H7 (cell line): Measurements from ENCODE around the gene RSPO4. TPM values are rescaled to one million over a fixed set of nuclear protein-coding genes. Genes with fewer than 3 reads are reported as not detected.
A peak's percentile ranks its signal among the peaks of the same experiment; 100 is the strongest.
"Not testable (repeated sequence)": the region's sequence is repeated elsewhere in the genome, so short reads cannot be mapped to it uniquely, and the experiment has no call there.

Experiments
- DNase-seq: peaks from one replicate; pipeline ENCODE4 v3.0.0; 2012
- H3K27me3 ChIP-seq: 2 replicates; pipeline ENCODE4 v1.6.0; 2011; ENCODE audit warnings: mild to moderate bottlenecking, low read length; ENCODE audit not compliant: control insufficient read depth, insufficient read depth
- H3K36me3 ChIP-seq: replicated peaks from 2 replicates; pipeline ENCODE4 v1.5.1; 2011; ENCODE audit warnings: low read length; ENCODE audit not compliant: control insufficient read depth, insufficient read depth
- H3K4me3 ChIP-seq: 2 replicates; pipeline ENCODE4 v1.5.1; 2011; ENCODE audit warnings: low read depth, mild to moderate bottlenecking, control low read depth, low read length, moderate library complexity; ENCODE audit not compliant: insufficient read depth
- total RNA-seq: library from RNA; depleted of rRNA; stranded (reverse); fragments of >200 nt; shearing (Covaris generic); gene quantifications from 2 replicates; pipeline ENCODE4 v1.2.3, GENCODE V29; 2014; rRNA removed

The RSPO4 gene
- total RNA-seq: 0.35 and 1.4 TPM in 2 replicates

DNA sequence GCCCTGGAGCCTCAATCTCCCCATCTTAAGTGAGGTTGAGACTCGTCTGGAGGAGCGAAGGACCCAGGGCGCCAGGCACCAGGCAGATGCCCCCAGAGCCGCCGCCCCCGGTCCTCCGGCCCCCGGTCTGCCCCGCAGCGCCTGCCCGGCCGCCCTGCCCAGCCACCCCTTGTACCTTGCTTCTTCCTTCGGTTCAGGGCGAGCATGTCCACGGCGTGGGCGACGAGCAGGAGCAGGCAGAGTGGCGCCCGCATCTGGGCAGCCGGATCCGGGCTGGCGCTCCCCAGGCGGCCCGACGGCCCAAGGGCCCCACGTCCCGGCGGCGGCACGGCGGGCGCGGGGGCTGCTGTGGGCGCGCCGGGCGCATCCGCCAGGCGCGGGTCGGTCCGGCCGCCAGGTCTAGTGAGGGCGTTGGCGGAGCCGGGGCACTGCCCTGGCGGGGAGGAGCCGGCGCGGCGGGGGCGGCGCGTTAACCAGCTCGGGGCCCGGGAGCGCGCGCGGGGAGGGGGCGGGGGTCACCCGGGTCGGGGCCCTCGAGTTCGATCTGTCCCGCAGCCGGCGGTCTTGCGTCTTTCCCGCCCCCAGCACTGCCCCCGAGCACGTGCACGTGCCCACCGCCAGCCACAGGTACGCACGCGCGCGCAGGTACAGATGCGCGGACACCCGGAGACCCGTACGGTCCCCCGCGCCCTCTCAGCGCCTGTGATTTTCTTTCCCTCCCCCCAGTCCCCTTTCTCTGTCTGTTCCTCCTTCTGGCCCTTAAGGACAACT is at the start of gene RSPO4:
RSPO4 (minus strand) TSS at position 401 of the 771 bp plus-strand sequence; CDS start at position 254, 147 bp downstream.
- no peaks in the 10 kb centered on the region for H3K36me3 ChIP-seq
- H3K4me3 ChIP-seq: peak within 1 kb of the TSS; percentile 46
- H3K27me3 ChIP-seq: peaks cover 28% of the 10 kb centered on the region
- DNase-seq: peak; percentile 91

DNA sequence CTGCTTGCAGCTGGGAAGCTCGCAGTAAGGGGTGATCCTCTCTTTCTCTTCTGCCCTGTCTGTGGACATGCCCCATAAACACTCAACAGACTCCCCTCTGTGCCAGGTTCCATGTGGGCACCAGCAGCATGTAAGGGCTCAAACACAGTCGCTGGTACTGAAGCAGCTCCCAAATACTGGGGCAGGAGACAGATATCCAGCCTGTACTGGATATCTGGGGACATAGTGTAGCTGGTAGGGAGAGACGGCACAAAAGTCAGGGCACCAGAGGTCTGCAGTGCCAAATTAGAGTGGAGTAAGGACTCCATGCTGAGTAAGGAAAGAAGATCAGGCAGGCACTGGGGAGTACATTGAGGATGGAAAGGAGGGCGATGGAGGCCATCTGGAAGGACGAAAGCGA is 48.3 kb upstream of the RSPO4 start:
- no peak for DNase-seq
- no peaks in the 10 kb centered on the region for H3K27me3 ChIP-seq
- no peak overlapping the region for H3K4me3 ChIP-seq
- H3K36me3 ChIP-seq: no peaks in the 10 kb centered on the region

DNA sequence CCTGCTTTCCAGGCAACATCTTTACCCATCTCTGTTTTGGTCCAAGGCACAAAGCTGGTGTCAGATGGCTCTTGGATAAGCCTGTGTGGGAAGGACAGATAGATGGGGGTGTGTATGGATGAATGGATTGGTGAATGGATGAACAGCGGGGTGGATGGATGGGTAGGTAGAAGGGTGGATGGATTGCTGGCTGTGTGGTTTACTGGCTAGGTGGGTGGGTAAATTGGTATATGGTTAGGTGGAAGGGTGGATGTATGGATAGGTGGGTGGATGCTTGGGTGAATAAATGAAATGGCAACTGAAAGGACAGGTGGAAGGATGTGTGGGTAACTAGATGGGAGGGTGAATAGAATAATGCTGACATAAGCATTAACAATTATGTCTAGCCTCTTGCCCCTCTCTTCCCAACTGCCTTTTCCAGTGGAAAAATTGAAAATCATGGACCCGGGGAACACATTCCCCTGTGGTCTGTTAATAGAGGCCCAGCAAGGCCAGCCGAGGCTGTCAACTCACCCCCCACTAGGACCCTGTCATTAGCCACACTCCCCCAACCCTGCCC is 43.8 kb upstream of the RSPO4 start:
- no peak for DNase-seq
- H3K36me3 ChIP-seq: no peaks in the 10 kb centered on the region
- no peaks in the 10 kb centered on the region; the same call in 1 of the 2 replicates for H3K27me3 ChIP-seq
- no peak overlapping the region for H3K4me3 ChIP-seq

DNA sequence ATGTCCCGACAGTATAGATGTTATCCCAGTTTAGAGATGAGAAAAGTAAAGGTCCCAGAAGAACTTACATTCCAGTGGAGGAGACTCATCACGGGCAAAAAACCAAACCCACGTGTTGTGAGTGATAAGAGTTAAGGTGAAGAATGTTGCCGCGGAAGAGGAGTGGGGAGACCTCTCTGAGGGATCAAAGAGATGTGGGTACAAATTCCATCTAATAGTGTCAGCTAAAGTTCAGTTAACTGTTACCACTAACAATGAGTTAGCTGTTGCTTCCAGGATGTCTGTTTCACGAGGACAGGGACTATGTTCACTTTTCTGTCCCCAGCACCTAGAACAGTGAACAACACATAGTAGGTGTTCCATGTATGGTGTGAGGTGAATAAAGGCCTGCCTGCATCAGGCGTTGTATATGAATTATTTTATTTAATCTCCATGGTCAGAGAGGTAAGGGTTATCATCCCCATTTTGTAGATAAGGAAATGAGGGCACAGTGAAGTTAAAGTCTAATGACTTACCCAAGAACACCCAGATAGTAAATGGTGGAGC is 39.8 kb upstream of the RSPO4 start:
- DNase-seq: no peak
- Histone ChIP-seq H3K27me3 (no peaks in the 10 kb centered on the region; the same call in 1 of the 2 replicates), H3K36me3 (no peaks in the 10 kb centered on the region), H3K4me3 (no peak overlapping the region)

DNA sequence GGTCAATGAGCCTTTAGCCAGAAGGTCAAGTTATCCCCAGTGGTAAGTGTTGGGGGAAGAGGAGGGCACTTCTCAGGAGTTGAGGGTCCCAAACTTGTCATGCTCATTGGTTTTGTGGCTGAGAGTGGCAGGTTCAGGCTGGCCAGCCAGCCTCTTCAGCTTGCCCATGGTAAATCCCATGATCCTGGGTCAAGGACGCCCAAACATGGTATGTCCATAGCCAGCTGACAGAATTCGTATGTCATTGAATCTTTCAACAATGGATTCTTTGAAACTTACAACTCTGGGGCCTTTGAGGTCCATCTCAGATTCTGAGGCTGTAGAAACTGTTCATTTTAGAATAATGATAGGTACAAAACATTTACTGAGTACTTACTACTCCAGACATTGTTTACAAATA is 36.1 kb upstream of the RSPO4 start:
- Histone ChIP-seq H3K27me3 (no peaks in the 10 kb centered on the region; the same call in 1 of the 2 replicates), H3K36me3 (no peaks in the 10 kb centered on the region), H3K4me3 (no peak overlapping the region)
- DNase-seq: no peak

DNA sequence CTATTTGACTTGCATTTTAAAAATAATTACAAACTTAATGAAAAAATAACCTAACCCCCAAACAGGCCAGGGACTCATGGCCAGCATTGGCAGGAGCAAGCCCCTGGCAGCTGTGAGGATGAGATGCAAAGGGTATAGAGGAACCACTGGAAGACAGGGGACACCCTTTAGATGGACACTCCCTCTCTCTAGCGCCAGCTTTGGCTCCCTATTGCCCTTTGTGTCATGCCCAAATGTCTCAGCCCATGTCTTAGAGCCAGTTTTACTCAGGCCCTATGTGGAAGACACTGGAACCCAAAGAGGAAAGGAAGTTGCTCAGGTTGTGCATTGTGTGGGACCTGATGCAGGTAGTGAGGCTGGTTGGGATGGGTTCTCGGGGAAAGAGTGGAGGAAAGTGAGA is 34.9 kb upstream of the RSPO4 start:
- Histone ChIP-seq H3K27me3 (no peaks in the 10 kb centered on the region), H3K36me3 (no peaks in the 10 kb centered on the region), H3K4me3 (no peak overlapping the region)
- DNase-seq: no peak

DNA sequence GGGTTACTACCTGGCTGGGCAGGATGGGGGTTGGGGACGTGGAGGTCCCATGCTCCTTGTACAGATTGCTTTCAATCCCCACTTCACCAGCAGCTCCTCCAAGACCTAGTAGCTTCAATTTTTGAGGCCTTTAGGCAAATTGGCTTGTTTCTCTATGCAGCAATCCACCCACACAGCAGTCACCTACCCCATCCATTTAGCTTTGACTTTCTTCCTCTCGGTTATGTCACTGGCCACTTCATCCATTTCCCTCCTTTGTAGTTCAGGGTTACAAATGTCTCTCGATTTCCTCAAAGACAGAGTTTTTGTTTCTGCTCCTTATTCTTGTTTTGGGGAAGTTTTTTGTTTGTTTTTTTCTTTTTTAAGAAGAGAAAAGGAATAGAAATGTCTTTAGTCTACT is 33.4 kb upstream of the RSPO4 start:
- no peaks in the 10 kb centered on the region for H3K36me3 ChIP-seq

DNA sequence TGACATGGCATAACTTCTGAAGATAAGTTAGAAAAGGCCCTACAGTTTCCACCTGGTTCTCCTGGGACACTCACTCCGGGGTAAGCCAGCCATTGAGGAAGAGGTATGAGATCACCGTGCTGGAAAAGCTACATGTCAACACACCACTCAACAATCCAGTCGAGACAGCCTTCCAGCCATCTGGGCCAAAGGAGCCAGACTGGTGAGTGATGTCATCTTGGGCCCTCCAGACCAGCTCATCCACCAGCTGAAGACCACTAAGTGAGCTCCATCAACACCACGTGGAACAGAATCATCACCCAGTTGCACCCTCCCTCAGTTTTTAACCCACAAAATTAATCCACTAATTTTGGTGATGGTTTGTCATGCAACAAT is 32.3 kb upstream of the RSPO4 start:
- Histone ChIP-seq H3K36me3 (no peaks in the 10 kb centered on the region), H3K27me3 (no peaks in the 10 kb centered on the region), H3K4me3 (no peak overlapping the region)
- no peak for DNase-seq

More for the DNA sequence above, 33.4 kb upstream of the RSPO4 start:
- Histone ChIP-seq H3K27me3 (no peaks in the 10 kb centered on the region), H3K4me3 (no peak overlapping the region)
- DNase-seq: no peak

DNA sequence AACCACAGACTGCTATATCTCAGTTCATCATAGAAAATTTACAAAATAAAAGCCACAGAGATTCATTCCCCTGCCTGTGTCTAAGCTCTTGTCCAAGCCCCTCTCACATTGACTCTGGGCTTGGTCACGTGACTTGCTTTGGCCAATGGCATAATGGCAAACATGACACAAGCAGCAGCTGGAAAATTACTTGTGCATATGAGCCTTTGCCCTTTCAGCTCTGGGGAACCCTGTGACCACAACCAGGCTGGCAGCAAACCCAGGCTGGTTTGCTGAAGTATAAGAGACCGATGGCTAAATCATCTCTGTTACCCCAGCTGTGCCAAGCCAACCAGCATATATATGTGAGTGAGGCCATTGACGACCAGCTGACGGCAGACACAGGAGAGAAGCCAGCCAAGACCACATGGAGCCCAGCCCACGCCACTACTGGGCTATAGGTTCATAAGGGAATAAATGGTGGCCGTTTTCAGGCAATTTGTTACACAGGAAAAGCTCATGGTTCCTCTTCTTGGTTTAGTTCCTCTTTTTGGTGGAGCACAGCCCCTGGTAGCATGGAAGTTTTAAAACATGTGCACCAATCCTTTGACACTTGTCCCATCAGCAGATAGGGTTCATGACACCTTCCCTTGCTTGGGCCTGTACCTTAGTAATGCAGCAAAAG is 31.8 kb upstream of the RSPO4 start:
- no peak for DNase-seq
- Histone ChIP-seq H3K4me3 (no peak overlapping the region), H3K36me3 (no peaks in the 10 kb centered on the region), H3K27me3 (no peaks in the 10 kb centered on the region)

DNA sequence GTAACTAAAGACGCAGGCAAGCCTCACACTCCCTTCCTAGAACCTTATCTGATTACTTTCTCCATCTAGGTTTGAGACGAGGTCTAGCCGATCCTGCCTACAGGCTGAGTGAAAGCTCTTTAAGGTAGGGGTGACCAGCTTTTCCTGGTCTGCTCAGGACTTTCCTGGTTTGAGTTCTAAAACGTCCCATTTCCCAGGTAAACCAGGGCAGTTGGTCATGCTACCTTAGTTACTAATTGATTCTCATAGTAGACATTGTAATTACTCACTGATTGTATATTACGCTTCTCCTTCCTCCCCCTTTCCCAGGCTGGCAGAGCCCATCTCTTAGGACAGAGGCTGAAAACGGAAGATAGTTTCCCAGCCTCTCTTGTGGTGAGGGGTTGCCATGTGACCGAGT is 27.9 kb upstream of the RSPO4 start:
- Histone ChIP-seq H3K27me3 (no peaks in the 10 kb centered on the region), H3K4me3 (no peak overlapping the region), H3K36me3 (no peaks in the 10 kb centered on the region)
- no peak for DNase-seq

DNA sequence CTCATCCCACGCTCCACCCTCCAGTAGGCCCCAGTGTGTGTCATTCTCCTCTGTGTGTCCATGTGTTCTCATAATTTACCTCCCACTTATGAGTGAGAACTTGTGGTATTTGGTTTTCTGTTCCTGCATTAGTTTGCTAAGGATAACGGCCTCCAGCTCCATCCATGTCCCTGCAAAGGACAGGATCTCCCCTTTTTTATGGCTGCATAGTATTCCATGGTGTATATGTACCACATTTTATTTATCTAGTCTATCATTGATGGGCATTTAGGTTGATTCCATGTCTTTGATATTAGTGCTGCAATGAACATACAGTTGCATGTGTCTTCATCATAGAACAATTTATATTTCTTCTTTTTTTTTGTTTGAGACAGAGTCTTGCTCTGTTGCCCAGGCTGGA is 24.1 kb upstream of the RSPO4 start:
- not testable (repeated sequence) for H3K36me3 ChIP-seq, H3K4me3 ChIP-seq, DNase-seq, H3K27me3 ChIP-seq

DNA sequence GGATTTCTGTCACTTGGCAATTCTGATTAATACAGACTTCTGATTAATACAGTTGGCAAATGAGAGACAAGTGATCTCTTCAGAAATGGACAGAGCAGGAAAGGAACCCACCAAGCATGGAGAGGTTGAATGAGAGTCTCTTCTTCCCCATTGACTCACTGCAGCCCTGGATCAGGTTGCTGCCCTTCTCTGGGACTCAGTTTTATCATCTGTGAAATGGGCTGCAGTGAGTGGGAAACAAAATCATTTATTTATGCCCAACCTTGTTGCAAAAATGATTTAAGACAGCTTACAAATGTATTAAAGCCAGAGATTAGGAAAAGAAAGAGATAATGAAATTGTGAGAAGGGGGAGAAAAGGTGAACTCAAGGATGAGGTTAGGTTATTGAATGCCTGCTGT is 20.8 kb upstream of the RSPO4 start:
- no peak for DNase-seq
- no peaks in the 10 kb centered on the region; the same call in 1 of the 2 replicates for H3K27me3 ChIP-seq
- no peak overlapping the region for H3K4me3 ChIP-seq
- no peaks in the 10 kb centered on the region for H3K36me3 ChIP-seq

DNA sequence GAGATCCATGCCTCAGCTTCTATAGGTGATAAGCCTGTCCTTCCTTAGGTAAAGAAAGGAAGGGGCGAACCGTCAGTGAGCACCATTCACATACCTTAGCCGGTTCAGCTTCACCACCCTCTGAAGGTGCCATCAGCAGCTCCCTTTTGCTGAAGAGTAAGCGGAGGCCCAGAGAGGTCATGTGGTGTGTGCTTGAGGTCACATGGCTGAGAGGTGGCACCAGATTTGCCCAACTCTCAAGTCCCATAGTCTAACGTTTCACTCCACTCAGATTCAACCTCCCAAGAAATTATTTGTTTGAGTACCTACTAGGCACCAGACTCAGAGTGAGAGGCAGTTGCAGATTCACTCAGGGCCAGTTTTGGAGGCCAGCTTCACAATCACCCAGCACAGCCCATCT is 18.5 kb upstream of the RSPO4 start:
- H3K36me3 ChIP-seq: no peaks in the 10 kb centered on the region
- no peak overlapping the region for H3K4me3 ChIP-seq
- no peaks in the 10 kb centered on the region; the same call in 1 of the 2 replicates for H3K27me3 ChIP-seq

DNA sequence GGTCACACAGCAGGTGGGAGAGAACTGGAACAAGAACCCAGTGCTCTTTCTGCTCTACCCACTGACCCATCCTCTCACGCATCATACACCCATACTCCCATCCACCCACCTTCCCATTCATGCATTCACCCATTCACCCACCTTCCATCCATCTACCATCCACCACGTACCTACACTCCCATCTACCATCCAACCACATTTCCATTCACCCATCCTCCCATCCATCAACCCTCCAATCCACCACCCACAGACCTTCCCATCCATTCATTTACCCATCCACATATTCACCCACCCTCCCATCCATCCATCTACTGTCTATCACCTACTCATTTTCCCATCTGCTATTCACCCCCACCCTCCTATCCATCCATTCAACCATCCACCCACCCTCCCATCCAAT is 17.2 kb upstream of the RSPO4 start:
- H3K27me3 ChIP-seq: no peaks in the 10 kb centered on the region; the same call in 1 of the 2 replicates
- no peak for DNase-seq
- H3K4me3 ChIP-seq: no peak overlapping the region
- no peaks in the 10 kb centered on the region for H3K36me3 ChIP-seq

More for the DNA sequence above, 18.5 kb upstream of the RSPO4 start:
- no peak for DNase-seq

DNA sequence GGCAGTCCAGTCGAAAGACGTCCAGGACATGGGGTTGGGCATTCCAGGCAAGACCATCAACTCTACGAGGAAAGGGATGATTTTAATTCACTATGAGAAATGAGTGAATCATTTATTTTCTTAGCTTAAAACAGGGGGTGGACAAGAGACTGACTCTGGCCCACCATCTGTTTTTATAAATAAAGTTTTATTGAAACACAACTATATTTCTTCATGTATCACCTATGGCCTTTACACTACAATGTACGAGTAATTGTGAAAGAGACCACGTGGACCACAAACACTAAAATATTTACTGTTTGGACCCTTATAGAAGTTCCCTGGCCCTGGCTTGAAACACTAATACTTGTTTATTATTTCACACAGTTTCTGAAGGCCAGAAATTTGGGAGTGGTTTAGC is 15.6 kb upstream of the RSPO4 start:
- DNase-seq: no peak
- Histone ChIP-seq H3K4me3 (no peak overlapping the region), H3K27me3 (no peaks in the 10 kb centered on the region), H3K36me3 (no peaks in the 10 kb centered on the region)
